ENCODE data around the gene CAPS2. TPM values are rescaled to one million over a fixed set of nuclear protein-coding genes. Genes with fewer than 3 reads are reported as not detected.
A peak's percentile ranks its signal among the peaks of the same experiment; 100 is the strongest.

CAPS2 gene
- polyA plus RNA-seq (2.1 TPM in 2 replicates), polyA minus RNA-seq (2.2 and 2.8 TPM in 2 replicates)

- no peaks in the 10 kb centered on the region for H3K27me3 ChIP-seq (ENCODE audit: insufficient read depth, low read depth, low read length)
- no peaks in the 10 kb centered on the region for H3K9me3 ChIP-seq (ENCODE audit: low read length)
- no peaks in the 10 kb centered on the region for H3K9me2 ChIP-seq (ENCODE audit: insufficient read depth, low read length)
- no peaks in the 10 kb centered on the region for H4K20me1 ChIP-seq (ENCODE audit: insufficient read depth)
- H3K9ac ChIP-seq (ENCODE audit: low read length) = peak within 1 kb of the TSS; percentile 46
- H3K79me2 ChIP-seq (replicated peaks; ENCODE audit: insufficient read depth, low read length) = no peaks in the 10 kb centered on the region
- H3K36me3 ChIP-seq (ENCODE audit: insufficient read depth, low read length) = no peaks in the 10 kb centered on the region
- peaks cover 4% of the 10 kb centered on the region for H3F3A ChIP-seq (ENCODE audit: insufficient read depth, low read length, poor library complexity, severe bottlenecking)
- peak within 1 kb of the TSS; percentile 67 for H3K4me2 ChIP-seq (ENCODE audit: low read length)
- H3K27ac ChIP-seq (ENCODE audit: low read length) = no peak within 1 kb of the TSS
- H3K4me3 ChIP-seq (ENCODE audit: low read length) = peak within 1 kb of the TSS; percentile 72
- TF ChIP-seq CTCF (IDR thresholded peaks at IDR 0.05; ENCODE audit: poor library complexity, severe bottlenecking) = peak; percentile 24
- no peak for TF ChIP-seq POLR2AphosphoS5 (IDR thresholded peaks at IDR 0.05)
- peak; percentile 50 for TF ChIP-seq RAD21 (conservative IDR thresholded peaks at IDR 0.05)
- TF ChIP-seq SMC3 (conservative IDR thresholded peaks at IDR 0.05; ENCODE audit: poor library complexity) = peak; percentile 52
- peak; percentile 45 for TF ChIP-seq EP300 (conservative IDR thresholded peaks at IDR 0.05; ENCODE audit: poor library complexity, severe bottlenecking)
- TF ChIP-seq REST (IDR thresholded peaks at IDR 0.05; ENCODE audit: borderline replicate concordance) = no peak
- peak; percentile 42 for TF ChIP-seq TAF1 (IDR thresholded peaks at IDR 0.05; ENCODE audit: low read depth)
- peak; percentile 49 for TF ChIP-seq MXI1 (conservative IDR thresholded peaks at IDR 0.05; ENCODE audit: poor library complexity, severe bottlenecking)
- no peak for TF ChIP-seq EZH2 (IDR thresholded peaks at IDR 0.05; ENCODE audit: borderline replicate concordance, insufficient read depth, low read length, poor library complexity, severe bottlenecking)
- H2AFZ ChIP-seq (ENCODE audit: low read depth, low read length) = peak within 1 kb of the TSS; percentile 46
Measured at GRCh38 chr12:75329918-75330826, at the start of gene CAPS2. TSS of gene CAPS2 (minus strand) at chr12:75330324. CDS start at chr12:75326498, 3,826 bp downstream.

- H3K36me3 ChIP-seq (ENCODE audit: insufficient read depth, low read length) = no peaks in the 10 kb centered on the region
- H3K4me2 ChIP-seq (ENCODE audit: low read length) = no peak overlapping the region
- TF ChIP-seq MXI1 (conservative IDR thresholded peaks at IDR 0.05; ENCODE audit: poor library complexity, severe bottlenecking) (no peak), TAF1 (IDR thresholded peaks at IDR 0.05; ENCODE audit: low read depth) (no peak), CTCF (IDR thresholded peaks at IDR 0.05; ENCODE audit: poor library complexity, severe bottlenecking) (no peak), RAD21 (conservative IDR thresholded peaks at IDR 0.05) (no peak)
- no peaks in the 10 kb centered on the region for H3K27me3 ChIP-seq (ENCODE audit: insufficient read depth, low read depth, low read length)
- no peak overlapping the region for H3K4me3 ChIP-seq (ENCODE audit: low read length)
- no peak overlapping the region for H2AFZ ChIP-seq (ENCODE audit: low read depth, low read length)
- H3K9me2 ChIP-seq (ENCODE audit: insufficient read depth, low read length) = no peaks in the 10 kb centered on the region
- no peaks in the 10 kb centered on the region for H4K20me1 ChIP-seq (ENCODE audit: insufficient read depth)
- H3F3A ChIP-seq (ENCODE audit: insufficient read depth, low read length, poor library complexity, severe bottlenecking) = no peaks in the 10 kb centered on the region
- no peaks in the 10 kb centered on the region for H3K79me2 ChIP-seq (replicated peaks; ENCODE audit: insufficient read depth, low read length)
- no peak overlapping the region for H3K9ac ChIP-seq (ENCODE audit: low read length)
- no peaks in the 10 kb centered on the region for H3K9me3 ChIP-seq (ENCODE audit: low read length)
- no peak overlapping the region for H3K27ac ChIP-seq (ENCODE audit: low read length)
Measured at GRCh38 chr12:75378354-75378753, 48.2 kb upstream of the CAPS2 start.

Measured in neural cell (in vitro differentiated cells).